GM18867 (cell line): Measurements from ENCODE around the gene C6orf15.
"Not testable (repeated sequence)": the region's sequence is repeated elsewhere in the genome, so short reads cannot be mapped to it uniquely, and the experiment has no call there.

Source experiments
- ATAC-seq: cut with Tn5 transposase; IDR thresholded peaks from one replicate; pipeline ENCODE4 v1.9.1; 2021; ENCODE audit warnings: mild to moderate bottlenecking, moderate library complexity; ENCODE audit not compliant: unreplicated experiment

The C6orf15 gene

DNA sequence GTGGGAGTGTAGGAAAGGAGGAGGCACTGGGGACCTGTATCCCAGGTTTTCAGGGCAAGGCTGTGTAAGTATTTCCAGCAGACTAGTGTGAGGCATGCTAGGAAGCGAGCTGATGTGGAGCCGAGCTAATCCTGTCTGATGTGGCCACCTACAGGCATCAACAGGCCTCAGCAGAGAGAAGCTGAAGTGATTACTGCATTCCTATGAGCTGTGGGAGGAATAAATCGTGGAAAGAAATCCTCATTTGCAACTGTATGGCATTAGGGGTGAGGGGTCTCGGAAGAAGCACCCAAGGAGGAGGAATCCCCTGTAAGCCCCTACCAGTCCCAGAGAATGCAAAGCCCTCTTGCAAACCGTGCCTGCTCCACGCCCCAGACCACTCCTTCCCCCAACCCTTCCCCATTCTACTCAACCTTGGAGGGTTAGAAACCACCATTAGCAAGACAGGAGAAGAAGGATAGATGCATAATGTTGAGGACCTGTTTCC lies 41.6 kb downstream of the C6orf15 start:
- ATAC-seq: no peak

DNA sequence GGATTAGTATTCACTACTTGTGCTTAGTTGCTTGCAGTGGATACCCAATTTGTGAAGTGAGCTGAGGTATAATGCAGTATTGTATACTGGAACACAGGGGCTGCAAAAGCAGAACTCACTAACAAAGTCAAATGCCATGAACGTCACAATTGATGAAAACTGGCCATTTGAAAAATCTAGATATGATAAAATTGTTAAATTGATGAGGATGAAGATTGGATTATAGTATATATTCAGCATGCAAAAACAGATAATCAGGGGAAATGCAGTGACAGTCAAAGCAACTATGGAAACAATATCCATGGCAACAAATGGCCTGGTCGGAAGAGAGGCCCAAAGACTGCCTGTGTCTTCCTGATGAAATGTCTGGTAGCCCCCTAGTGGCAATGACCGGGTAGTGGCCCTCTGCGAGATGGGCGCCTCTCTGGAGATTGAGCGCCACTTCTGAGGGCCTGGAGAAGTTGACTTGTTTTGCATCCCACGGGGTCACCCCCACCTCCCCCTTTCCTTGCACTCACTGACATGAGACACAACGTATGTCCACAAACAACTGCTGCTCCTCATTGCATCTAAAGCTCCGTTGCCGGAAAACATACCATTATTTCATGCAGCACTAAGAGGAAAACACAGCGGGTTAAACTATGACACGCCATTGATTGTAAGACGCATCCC lies 43.6 kb downstream of the C6orf15 start:
- ATAC-seq: peak; percentile 67

DNA sequence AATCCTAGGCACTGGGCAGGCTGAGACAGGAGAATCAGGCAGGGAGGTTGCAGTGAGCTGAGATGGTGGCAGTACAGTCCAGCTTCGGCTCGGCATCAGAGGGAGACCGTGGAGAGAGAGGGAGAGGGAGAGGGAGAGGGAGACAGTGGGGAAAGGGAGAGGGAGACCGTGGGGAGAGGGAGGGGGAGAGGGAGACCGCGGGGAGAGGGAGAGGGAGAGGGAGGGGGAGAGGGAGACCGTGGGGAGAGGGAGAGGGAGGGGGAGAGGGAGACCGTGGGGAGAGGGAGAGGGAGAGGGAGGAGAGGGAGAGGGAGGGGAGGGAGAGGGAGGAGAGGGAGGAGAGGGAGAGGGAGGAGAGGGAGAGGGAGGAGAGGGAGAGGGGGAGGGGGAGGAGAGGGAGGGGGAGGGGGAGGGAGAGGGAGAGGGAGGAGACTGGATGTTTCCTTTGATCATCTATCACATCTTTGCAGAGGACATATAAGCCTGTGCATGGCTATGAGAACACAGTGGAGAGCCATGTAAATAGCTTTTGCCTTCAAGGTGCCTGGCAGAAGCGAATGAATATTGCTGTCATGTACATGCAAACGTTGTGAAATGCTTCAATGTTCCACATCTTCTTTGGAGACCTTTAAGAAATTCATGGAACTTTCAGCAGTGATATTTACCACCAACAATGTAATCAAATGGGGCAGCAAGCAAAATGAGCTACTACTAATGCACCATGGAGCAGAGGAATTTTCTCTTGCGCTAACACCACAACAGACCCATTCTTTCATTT lies 44.3 kb downstream of the C6orf15 start:
- not testable (repeated sequence) for ATAC-seq

DNA sequence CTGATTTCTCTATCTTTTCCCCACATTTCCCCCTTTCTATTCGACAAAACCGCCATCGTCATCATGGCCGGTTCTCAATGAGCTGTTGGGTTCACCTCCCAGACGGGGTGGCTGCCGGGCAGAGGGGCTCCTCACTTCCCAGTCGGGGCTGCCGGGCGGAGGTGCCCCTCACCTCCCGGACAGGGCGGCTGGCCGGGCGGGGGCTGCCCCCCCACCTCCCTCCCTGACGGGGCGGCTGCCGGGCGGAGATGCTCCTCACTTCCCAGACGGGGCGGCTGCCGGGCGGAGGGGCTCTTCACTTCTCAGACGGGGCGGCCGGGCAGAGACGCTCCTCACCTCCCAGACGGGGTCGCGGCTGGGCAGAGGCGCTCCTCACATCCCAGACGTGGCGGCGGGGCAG lies 45.3 kb downstream of the C6orf15 start:
- ATAC-seq: not testable (repeated sequence)

DNA sequence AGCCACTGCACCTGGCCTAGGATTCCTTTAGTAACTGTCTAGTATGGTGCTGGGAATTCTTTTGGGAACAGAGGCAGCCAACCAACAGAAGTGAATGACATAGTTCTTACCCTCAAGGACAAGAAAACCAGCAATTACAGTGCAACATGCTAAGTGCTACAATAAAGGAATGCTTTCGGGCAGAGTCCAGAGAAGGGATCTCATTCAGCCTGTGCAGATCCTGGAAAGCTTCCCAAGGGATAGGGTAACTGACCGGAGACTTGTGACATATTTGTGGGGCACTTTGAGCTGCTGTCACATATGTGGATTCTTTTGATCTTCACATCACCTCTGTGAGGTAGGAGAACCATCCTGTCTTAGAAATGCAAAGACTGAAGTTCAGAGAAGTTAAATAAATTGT lies 46.8 kb downstream of the C6orf15 start:
- ATAC-seq: no peak

DNA sequence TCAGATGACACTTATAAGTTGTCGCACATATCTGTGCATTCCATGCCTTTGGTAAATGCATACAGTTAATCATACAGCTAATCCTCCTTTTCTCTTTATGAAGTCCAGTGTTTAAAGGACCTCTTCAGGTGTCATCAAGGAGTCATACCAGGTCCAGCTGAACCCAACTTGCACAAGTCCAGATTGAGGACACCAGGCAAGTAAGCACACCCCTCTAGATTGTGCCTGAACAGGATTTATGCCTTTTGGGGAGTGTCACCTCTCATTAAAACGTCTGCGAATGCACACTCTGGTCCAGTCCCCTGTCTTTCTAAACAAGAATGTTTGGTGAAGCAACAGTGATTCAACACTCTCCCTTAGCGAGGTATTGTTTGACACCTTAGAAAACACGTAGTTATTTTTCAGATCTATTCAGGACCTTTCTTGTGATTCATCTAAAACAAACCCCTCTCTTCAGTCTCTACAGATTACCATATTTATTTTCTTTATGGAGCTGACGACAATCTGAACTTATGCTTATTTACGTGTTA lies 48.4 kb downstream of the C6orf15 start:
- no peak for ATAC-seq
